ENCODE results near the gene KCNMA1.

The KCNMA1 gene

GRCh38 chr10:77027576-77027975 is 610.0 kb downstream of the KCNMA1 start:
- Histone ChIP-seq H3K9ac (ENCODE audit: insufficient read length, low read depth) (no peak overlapping the region), H3K27me3 (ENCODE audit: insufficient read depth, insufficient read length) (no peaks in the 10 kb centered on the region), H3K9me3 (ENCODE audit: insufficient read depth, low read length) (no peaks in the 10 kb centered on the region), H3K4me1 (ENCODE audit: insufficient read depth, insufficient read length) (no peaks in the 10 kb centered on the region), H3K36me3 (ENCODE audit: insufficient read depth, insufficient read length, low read length) (no peaks in the 10 kb centered on the region), H3K4me3 (ENCODE audit: insufficient read length, low read depth) (no peak overlapping the region)
- DNase-seq (ENCODE audit: low read depth, low spot score) = no peak
- TF ChIP-seq SUZ12 (IDR thresholded peaks at IDR 0.05; ENCODE audit: extremely low read depth, insufficient read depth, insufficient read length) = no peak
- TF ChIP-seq ZNF274 (IDR thresholded peaks at IDR 0.05; ENCODE audit: low read depth, low read length) = no peak
- TF ChIP-seq YY1 (IDR thresholded peaks at IDR 0.05; ENCODE audit: insufficient read depth, insufficient read length) = no peak

DNA sequence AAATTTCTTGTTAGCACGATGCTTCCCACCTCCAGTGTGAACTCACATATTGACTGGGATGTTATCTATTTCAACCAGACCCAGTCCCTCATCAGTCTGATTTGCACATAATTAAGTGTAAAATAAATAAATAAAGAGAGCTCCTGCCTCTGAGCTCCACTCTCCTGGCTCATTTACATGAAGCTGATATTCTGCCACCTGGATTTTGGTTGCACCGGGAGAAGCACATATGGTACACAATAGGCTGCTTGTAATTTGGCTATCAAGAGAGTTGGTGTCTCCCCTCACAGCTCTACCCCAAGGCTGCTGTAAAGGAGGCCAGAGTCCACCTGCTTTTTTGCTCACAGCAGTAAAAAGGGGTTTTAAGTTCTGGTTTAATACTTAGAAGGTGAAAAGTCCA is 610.5 kb downstream of the KCNMA1 start:
- H3K4me3 ChIP-seq (ENCODE audit: insufficient read length, low read depth) = no peak overlapping the region
- TF ChIP-seq SUZ12 (IDR thresholded peaks at IDR 0.05; ENCODE audit: extremely low read depth, insufficient read depth, insufficient read length) (no peak), YY1 (IDR thresholded peaks at IDR 0.05; ENCODE audit: insufficient read depth, insufficient read length) (no peak), ZNF274 (IDR thresholded peaks at IDR 0.05; ENCODE audit: low read depth, low read length) (no peak)
- H3K9me3 ChIP-seq (ENCODE audit: insufficient read depth, low read length) = no peaks in the 10 kb centered on the region
- no peak for DNase-seq (ENCODE audit: low read depth, low spot score)
- no peaks in the 10 kb centered on the region for H3K4me1 ChIP-seq (ENCODE audit: insufficient read depth, insufficient read length)
- no peaks in the 10 kb centered on the region for H3K27me3 ChIP-seq (ENCODE audit: insufficient read depth, insufficient read length)
- no peaks in the 10 kb centered on the region for H3K36me3 ChIP-seq (ENCODE audit: insufficient read depth, insufficient read length, low read length)
- no peak overlapping the region for H3K9ac ChIP-seq (ENCODE audit: insufficient read length, low read depth)

DNA sequence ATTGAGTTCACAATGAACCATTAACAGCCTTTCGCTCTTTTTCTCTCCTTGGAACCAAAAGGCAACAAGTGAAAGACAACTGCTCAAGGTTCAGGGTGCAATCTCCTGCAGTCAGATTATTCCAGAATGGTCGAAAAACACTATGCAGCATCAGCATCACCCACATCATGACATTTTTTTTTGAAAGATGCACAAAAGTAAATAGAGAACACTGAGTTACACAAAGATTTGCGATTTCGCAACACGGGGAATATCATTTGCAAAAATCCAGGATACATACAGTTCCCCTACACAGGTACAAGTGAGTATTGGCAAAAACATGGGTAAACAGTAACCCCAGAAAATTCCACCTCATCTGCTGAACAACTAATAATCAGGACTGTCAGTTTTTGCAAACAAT is 611.5 kb downstream of the KCNMA1 start:
- no peaks in the 10 kb centered on the region for H3K9me3 ChIP-seq (ENCODE audit: insufficient read depth, low read length)
- no peak overlapping the region for H3K4me3 ChIP-seq (ENCODE audit: insufficient read length, low read depth)
- no peak overlapping the region for H3K9ac ChIP-seq (ENCODE audit: insufficient read length, low read depth)
- H3K4me1 ChIP-seq (ENCODE audit: insufficient read depth, insufficient read length) = no peaks in the 10 kb centered on the region
- no peaks in the 10 kb centered on the region for H3K36me3 ChIP-seq (ENCODE audit: insufficient read depth, insufficient read length, low read length)
- TF ChIP-seq YY1 (IDR thresholded peaks at IDR 0.05; ENCODE audit: insufficient read depth, insufficient read length) (no peak), ZNF274 (IDR thresholded peaks at IDR 0.05; ENCODE audit: low read depth, low read length) (no peak), SUZ12 (IDR thresholded peaks at IDR 0.05; ENCODE audit: extremely low read depth, insufficient read depth, insufficient read length) (no peak)
- no peak for DNase-seq (ENCODE audit: low read depth, low spot score)
- H3K27me3 ChIP-seq (ENCODE audit: insufficient read depth, insufficient read length) = no peaks in the 10 kb centered on the region

- Histone ChIP-seq H3K27me3 (ENCODE audit: insufficient read depth, insufficient read length) (no peaks in the 10 kb centered on the region), H3K4me3 (ENCODE audit: insufficient read length, low read depth) (no peak overlapping the region), H3K9ac (ENCODE audit: insufficient read length, low read depth) (no peak overlapping the region), H3K4me1 (ENCODE audit: insufficient read depth, insufficient read length) (no peaks in the 10 kb centered on the region), H3K9me3 (ENCODE audit: insufficient read depth, low read length) (no peaks in the 10 kb centered on the region), H3K36me3 (ENCODE audit: insufficient read depth, insufficient read length, low read length) (no peaks in the 10 kb centered on the region)
- no peak for TF ChIP-seq YY1 (IDR thresholded peaks at IDR 0.05; ENCODE audit: insufficient read depth, insufficient read length)
- TF ChIP-seq SUZ12 (IDR thresholded peaks at IDR 0.05; ENCODE audit: extremely low read depth, insufficient read depth, insufficient read length) = no peak
- no peak for TF ChIP-seq ZNF274 (IDR thresholded peaks at IDR 0.05; ENCODE audit: low read depth, low read length)
- DNase-seq (ENCODE audit: low read depth, low spot score) = no peak
These were observed 613.1 kb downstream of the KCNMA1 start for GRCh38 chr10:77024461-77024860.

DNA sequence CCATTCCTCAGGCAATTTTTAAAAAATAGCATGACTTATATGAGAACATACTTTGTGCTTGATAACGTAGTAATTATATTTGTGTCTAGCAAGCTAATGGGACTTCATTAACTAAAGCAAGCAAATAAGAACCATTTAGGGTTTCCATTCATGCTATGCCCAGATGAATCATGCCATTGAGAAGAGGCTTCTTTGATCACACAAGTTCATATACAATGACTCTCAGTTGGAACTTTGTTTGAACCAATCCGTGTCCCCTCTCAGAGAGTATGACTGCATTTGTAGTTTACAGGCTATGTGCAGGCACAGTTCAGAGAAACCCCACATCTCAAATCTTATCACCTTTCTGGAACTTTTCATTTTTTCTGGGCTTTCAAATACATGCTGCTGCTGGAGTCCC is 614.2 kb downstream of the KCNMA1 start:
- Histone ChIP-seq H3K9ac (ENCODE audit: insufficient read length, low read depth) (no peak overlapping the region), H3K4me3 (ENCODE audit: insufficient read length, low read depth) (no peak overlapping the region), H3K36me3 (ENCODE audit: insufficient read depth, insufficient read length, low read length) (no peaks in the 10 kb centered on the region), H3K4me1 (ENCODE audit: insufficient read depth, insufficient read length) (no peaks in the 10 kb centered on the region), H3K9me3 (ENCODE audit: insufficient read depth, low read length) (no peaks in the 10 kb centered on the region), H3K27me3 (ENCODE audit: insufficient read depth, insufficient read length) (no peaks in the 10 kb centered on the region)
- no peak for DNase-seq (ENCODE audit: low read depth, low spot score)
- no peak for TF ChIP-seq SUZ12 (IDR thresholded peaks at IDR 0.05; ENCODE audit: extremely low read depth, insufficient read depth, insufficient read length)
- TF ChIP-seq ZNF274 (IDR thresholded peaks at IDR 0.05; ENCODE audit: low read depth, low read length) = no peak
- no peak for TF ChIP-seq YY1 (IDR thresholded peaks at IDR 0.05; ENCODE audit: insufficient read depth, insufficient read length)

- Histone ChIP-seq H3K4me3 (ENCODE audit: insufficient read length, low read depth) (no peak overlapping the region), H3K9me3 (ENCODE audit: insufficient read depth, low read length) (no peaks in the 10 kb centered on the region), H3K36me3 (ENCODE audit: insufficient read depth, insufficient read length, low read length) (no peaks in the 10 kb centered on the region), H3K4me1 (ENCODE audit: insufficient read depth, insufficient read length) (no peaks in the 10 kb centered on the region), H3K9ac (ENCODE audit: insufficient read length, low read depth) (no peak overlapping the region), H3K27me3 (ENCODE audit: insufficient read depth, insufficient read length) (no peaks in the 10 kb centered on the region)
- TF ChIP-seq YY1 (IDR thresholded peaks at IDR 0.05; ENCODE audit: insufficient read depth, insufficient read length) (no peak), ZNF274 (IDR thresholded peaks at IDR 0.05; ENCODE audit: low read depth, low read length) (no peak), SUZ12 (IDR thresholded peaks at IDR 0.05; ENCODE audit: extremely low read depth, insufficient read depth, insufficient read length) (no peak)
- DNase-seq (ENCODE audit: low read depth, low spot score) = no peak
These were observed 614.9 kb downstream of the KCNMA1 start for GRCh38 chr10:77022671-77023070.

- Histone ChIP-seq H3K36me3 (ENCODE audit: insufficient read depth, insufficient read length, low read length) (no peaks in the 10 kb centered on the region), H3K9me3 (ENCODE audit: insufficient read depth, low read length) (no peaks in the 10 kb centered on the region), H3K9ac (ENCODE audit: insufficient read length, low read depth) (no peak overlapping the region), H3K4me1 (ENCODE audit: insufficient read depth, insufficient read length) (no peaks in the 10 kb centered on the region), H3K4me3 (ENCODE audit: insufficient read length, low read depth) (no peak overlapping the region), H3K27me3 (ENCODE audit: insufficient read depth, insufficient read length) (no peaks in the 10 kb centered on the region)
- DNase-seq (ENCODE audit: low read depth, low spot score) = no peak
- TF ChIP-seq YY1 (IDR thresholded peaks at IDR 0.05; ENCODE audit: insufficient read depth, insufficient read length) (no peak), ZNF274 (IDR thresholded peaks at IDR 0.05; ENCODE audit: low read depth, low read length) (no peak), SUZ12 (IDR thresholded peaks at IDR 0.05; ENCODE audit: extremely low read depth, insufficient read depth, insufficient read length) (no peak)
These were observed 615.6 kb downstream of the KCNMA1 start for GRCh38 chr10:77021966-77022490.

All from NT2/D1 (cell line).